HG03521 (cell line): ENCODE data around the gene AKR1C1.
"Not testable (repeated sequence)": the region's sequence is repeated elsewhere in the genome, so short reads cannot be mapped to it uniquely, and the experiment has no call there.

Experiments used
- ATAC-seq: cut with Tn5 transposase; IDR thresholded peaks from one replicate; pipeline ENCODE4 v1.9.1; 2021; ENCODE audit warnings: mild to moderate bottlenecking, moderate library complexity; ENCODE audit not compliant: unreplicated experiment

AKR1C1 gene

GRCh38 chr10:4982764-4983226 lies 19.6 kb downstream of the AKR1C1 start:
- ATAC-seq = no peak

GRCh38 chr10:4983615-4984216 lies 20.5 kb downstream of the AKR1C1 start:
- ATAC-seq = no peak

- no peak for ATAC-seq
These were observed 21.0 kb downstream of the AKR1C1 start for GRCh38 chr10:4984223-4984622.

- no peak for ATAC-seq
These were observed 21.9 kb downstream of the AKR1C1 start for GRCh38 chr10:4984971-4985594.

GRCh38 chr10:4988000-4988641 lies 24.9 kb downstream of the AKR1C1 start:
- ATAC-seq = not testable (repeated sequence)

GRCh38 chr10:4990217-4990616 lies 27.0 kb downstream of the AKR1C1 start:
- ATAC-seq = no peak

- ATAC-seq = not testable (repeated sequence)
These were observed 28.2 kb downstream of the AKR1C1 start for GRCh38 chr10:4991463-4991862.

- not testable (repeated sequence) for ATAC-seq
These were observed 29.3 kb downstream of the AKR1C1 start for GRCh38 chr10:4992564-4992963.

- ATAC-seq = not testable (repeated sequence)
These were observed 31.0 kb downstream of the AKR1C1 start for GRCh38 chr10:4994260-4994659.

GRCh38 chr10:4998671-4999070 lies 35.5 kb downstream of the AKR1C1 start:
- no peak for ATAC-seq

- no peak for ATAC-seq
These were observed 39.0 kb downstream of the AKR1C1 start for GRCh38 chr10:5002013-5002727.

GRCh38 chr10:5003127-5004029 lies 40.2 kb downstream of the AKR1C1 start, which contains the start of gene AKR1C2:
Gene AKR1C2, minus strand, starts transcription at chr10:5003857. Its CDS starts 22 bp downstream, at chr10:5003835.
- not testable (repeated sequence) for ATAC-seq

GRCh38 chr10:5004030-5004385 lies 40.8 kb downstream of the AKR1C1 start:
- ATAC-seq = not testable (repeated sequence)

GRCh38 chr10:5004501-5004900 lies 41.3 kb downstream of the AKR1C1 start:
- ATAC-seq = not testable (repeated sequence)

- not testable (repeated sequence) for ATAC-seq
These were observed 45.8 kb downstream of the AKR1C1 start for GRCh38 chr10:5008857-5009548.

GRCh38 chr10:5010043-5010442 lies 46.8 kb downstream of the AKR1C1 start:
- not testable (repeated sequence) for ATAC-seq

GRCh38 chr10:5011392-5011791 lies 48.2 kb downstream of the AKR1C1 start:
- not testable (repeated sequence) for ATAC-seq

GRCh38 chr10:5012595-5012994 lies 49.4 kb downstream of the AKR1C1 start:
- no peak for ATAC-seq

- no peak for ATAC-seq
These were observed 50.2 kb downstream of the AKR1C1 start for GRCh38 chr10:5013385-5013784.
